ENCODE data around the gene ANO10.
"Not testable (repeated sequence)": the region's sequence is repeated elsewhere in the genome, so short reads cannot be mapped to it uniquely, and the experiment has no call there.

The ANO10 gene

DNA sequence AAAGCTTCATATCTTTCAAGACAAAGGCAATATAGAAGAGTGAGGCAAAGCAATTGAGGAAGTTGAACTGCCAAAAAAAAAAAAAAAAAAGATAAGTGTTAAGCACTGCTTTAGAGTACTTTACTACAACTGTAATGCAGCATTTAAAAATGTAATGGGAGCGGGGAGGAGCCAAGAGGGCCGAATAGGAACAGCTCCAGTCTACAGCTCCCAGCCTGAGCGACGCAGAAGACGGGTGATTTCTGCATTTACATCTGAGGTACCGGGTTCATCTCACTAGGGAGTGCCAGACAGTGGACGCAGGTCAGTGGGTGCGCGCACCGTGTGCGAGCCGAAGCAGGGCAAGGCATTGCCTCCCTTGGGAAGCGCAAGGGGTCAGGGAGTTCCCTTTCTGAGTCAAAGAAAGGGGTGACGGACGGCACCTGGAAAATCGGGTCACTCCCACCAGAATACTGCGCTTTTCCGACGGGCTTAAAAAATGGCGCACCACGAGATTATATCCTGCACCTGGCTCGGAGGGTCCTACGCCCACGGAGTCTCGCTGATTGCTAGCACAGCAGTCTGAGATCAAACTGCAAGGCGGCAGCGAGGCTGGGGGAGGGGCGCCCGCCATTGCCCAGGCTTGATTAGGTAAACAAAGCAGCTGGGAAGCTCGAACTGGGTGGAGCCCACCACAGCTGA is 56.0 kb downstream of the ANO10 start:
- not testable (repeated sequence) for DNase-seq

- no peak for DNase-seq
Observed at GRCh38 chr3:43559961-43560360, 61.9 kb downstream of the ANO10 start.

- no peak for DNase-seq
Observed at GRCh38 chr3:43558171-43558570, 63.6 kb downstream of the ANO10 start.

- DNase-seq = no peak
Observed at GRCh38 chr3:43549626-43550290, 72.1 kb downstream of the ANO10 start.

- peak; percentile 53 for DNase-seq
Observed at GRCh38 chr3:43544277-43544676, 77.5 kb downstream of the ANO10 start.

DNA sequence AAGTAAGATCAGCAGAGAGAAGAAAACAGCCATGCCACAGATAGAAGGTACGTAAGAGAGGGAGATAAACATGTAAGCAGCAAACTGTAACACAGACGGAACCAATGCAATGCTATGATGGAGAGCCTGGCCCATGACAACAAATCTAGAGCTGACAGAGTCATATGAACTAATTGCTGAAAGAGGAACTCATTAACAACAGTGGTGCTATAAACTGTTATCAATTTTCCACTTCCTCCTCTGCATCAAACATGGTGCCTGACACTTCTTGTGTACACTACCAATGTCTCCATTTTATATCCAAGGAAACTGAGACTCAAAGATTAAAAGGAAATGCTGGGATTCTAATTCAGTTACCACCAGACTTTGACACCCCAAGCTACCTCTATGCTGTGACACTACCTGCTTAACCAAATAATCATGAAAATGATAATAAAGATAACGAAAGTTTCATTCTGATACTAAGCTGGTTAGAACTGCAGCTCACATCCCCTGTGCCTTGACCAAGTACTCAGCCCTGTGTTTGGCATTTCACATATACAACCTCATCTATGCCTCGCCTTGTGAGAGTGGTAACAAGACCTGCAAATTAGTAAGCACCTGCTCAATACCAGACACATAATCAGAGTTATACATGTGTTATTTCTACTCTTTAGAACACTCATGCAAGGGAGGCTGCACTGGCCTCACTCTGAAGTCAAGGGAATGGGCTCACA is 79.3 kb downstream of the ANO10 start:
- DNase-seq = no peak

DNA sequence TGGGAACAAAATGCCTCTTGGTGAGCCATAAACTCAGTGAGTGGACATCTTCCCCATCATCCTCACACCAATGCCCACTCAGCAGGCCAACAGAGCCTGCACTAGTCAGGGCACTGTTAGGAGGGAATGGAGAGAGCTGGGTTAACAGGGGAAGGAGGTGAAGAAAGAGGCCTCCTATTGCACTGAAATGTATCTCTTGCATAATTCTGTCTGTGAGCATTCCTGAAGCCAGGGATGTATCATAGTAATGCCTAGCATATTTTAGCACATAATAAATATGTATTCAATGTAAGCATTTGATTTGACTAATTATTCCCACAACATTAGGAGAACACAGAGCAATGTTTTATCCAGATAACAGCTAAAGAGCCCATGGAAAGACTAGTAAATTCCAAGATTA is 81.2 kb downstream of the ANO10 start:
- DNase-seq = peak; percentile 60

- no peak for DNase-seq
Observed at GRCh38 chr3:43539321-43539720, 82.5 kb downstream of the ANO10 start.

DNA sequence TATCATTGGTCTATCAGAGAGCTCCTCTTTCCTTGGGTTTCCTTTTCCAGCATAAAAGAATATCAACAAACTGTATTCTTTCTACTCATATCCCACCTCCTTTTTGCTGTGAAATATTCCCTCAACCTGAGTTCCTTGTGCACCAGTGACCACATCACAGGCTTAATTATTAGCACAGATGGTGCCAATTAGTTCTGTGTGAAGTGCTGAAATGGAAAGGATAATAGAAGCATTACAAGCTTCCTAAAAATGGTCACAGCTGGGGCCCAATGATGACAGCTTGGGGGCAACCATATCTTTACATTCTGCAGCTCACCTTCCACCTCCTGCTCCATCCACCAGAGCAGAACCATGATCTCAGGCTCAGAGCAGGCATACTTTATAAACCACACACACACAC is 84.6 kb downstream of the ANO10 start:
- no peak for DNase-seq

DNA sequence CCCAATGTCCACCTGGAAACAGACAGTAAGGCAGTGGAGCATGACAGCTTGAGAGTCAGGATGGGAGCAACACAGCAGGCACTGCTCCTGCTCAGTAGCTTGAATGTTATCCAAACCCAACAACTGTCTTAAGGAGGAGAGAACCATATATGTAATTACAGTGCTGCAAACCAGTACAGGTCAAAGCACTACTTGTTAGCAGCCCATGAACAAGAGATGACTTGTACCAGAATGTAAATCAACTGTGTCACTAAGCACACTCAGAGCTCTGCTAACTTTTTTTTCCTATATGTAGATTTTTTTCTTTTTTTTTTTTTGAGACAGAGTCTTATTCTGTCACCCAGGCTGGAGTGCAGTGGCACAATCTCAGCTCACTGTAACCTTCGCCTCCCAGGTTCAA is 87.1 kb downstream of the ANO10 start:
- no peak for DNase-seq

GRCh38 chr3:43533009-43533408 is 88.8 kb downstream of the ANO10 start:
- DNase-seq = no peak

GRCh38 chr3:43531835-43532234 is 90.0 kb downstream of the ANO10 start:
- peak; percentile 32 for DNase-seq

DNA sequence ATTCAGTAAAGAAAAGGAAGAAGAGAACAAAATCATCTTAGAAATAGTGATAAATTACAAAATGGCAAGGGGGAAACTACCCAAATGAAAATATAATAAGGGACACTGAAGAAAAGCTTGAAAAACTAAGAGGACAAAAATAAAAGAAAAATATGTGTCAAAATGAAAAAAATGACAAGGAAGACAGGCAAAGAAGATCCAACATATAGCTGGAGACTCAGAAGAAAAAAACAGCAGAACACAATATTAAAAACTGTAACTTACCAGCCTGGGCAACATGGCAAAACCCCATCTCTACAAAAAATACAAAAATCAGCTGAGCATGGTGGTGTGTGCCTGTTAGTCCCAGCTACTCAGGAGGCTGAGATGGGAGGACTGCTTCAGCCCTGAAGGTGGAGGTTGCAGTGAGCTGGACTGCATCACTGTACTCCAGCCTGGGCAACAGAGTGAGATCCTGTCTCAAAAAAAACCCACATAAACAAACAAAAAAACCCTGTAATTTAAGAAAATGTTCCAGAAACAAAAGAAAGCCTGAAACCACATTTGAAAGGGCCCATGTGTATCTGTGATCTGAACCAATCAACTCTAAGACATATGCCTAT is 93.2 kb downstream of the ANO10 start:
- DNase-seq = no peak

GRCh38 chr3:43526956-43527355 is 94.9 kb downstream of the ANO10 start:
- DNase-seq = no peak

- DNase-seq = no peak
Observed at GRCh38 chr3:43525941-43526607, 95.7 kb downstream of the ANO10 start.

GRCh38 chr3:43525386-43525785 is 96.4 kb downstream of the ANO10 start:
- DNase-seq = no peak

- DNase-seq = no peak
Observed at GRCh38 chr3:43523454-43524053, 98.3 kb downstream of the ANO10 start.

DNA sequence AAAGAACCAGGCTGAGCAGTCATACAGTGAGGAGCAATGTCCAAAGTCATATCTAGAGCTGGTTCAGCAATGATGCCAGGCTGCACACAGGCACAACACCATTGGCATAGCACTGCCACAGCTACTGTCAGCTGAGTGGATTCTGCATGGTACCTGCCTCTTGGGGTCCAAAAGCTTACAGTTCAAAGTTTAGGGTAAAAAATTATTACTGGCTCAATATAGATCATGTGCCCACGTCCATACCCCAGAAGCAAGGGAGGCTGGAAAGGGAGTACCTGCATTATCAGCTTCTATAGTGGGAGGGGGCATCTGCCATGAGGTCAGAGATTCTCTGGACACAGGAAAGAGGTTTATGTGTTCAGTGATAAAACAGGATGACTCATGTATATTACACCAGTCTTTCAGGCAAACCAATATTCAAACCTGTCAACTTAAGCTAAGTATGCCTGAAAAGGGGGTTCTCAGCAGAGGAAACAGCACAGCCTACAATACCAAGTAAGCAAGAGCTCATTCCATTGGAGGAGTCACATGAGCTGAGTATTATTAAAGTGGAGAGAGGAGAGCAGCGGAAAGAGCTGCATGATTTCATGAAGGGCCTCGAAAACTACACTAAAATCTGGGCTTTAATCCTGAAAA is 99.0 kb downstream of the ANO10 start:
- no peak for DNase-seq

DNA sequence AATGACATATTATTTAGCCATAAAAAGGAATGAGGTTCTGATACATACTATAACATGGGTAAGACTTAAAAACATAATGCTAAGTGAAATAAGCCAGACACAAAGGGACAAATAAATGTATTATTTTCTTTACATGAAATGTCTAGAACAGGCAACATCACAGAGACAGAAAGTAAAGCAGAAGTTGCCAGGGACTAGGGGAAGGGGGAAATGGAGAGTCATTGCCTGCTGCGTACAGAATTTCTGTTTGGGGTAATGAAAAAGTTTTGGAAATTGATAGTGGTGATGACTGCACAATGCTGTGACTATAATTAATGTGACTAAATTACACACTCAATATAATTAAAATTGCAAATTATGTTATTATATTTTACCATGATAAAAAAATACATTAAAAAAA is 99.9 kb downstream of the ANO10 start:
- DNase-seq = no peak

- DNase-seq = not testable (repeated sequence)
Observed at GRCh38 chr3:43518515-43518914, 103.3 kb downstream of the ANO10 start.

DNA sequence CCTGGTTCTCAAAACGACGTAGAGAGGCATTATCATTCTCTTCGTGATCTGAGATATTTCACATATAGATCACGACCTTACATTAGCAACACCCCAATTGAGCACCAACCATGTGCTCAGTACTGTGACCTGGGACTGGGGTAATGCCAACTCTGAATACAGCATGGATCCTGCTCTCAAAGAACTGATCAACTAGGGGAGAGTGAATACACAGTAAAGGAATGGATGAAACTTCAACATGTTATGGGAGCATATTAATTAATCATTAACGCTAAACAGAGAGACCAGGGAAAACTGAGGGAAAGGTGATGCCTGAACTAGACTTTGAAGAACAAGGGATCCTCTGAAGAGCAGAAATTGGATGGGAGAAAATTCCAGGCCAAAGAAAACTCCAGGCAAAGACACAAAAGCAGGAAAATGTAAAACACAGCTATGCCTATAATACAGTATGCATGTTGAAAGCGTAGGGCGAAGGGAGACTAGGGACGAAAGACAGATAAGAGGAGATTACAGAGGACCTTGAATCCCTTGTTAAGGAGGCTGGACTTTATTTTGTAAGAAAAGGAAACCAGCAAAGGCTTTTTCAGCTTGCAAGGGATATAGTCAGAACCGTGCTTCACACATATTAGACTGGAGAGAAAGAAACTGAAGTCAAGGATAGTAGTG is 105.7 kb downstream of the ANO10 start:
- no peak for DNase-seq

Measured in fibroblast of skin of right quadriceps (primary cell).